HL-60 (cell line): ENCODE results near the gene RIPK4.

Source experiments
- DNase-seq, 2 experiments: peaks; one replicate each; pipeline ENCODE4 v3.0.0-alpha.2; 2010 to 2020; ENCODE audit warnings: low read depth in 1 of 2, low spot score in 1 of 2
- H3K27ac ChIP-seq: fragments of 250-450 bp; sonication (Bioruptor Pico); replicated peaks from 2 replicates; pipeline ENCODE4 v1.5.1; 2020; ENCODE audit warnings: mild to moderate bottlenecking, moderate library complexity
- H3K27me3 ChIP-seq: fragments of 250-450 bp; sonication (Bioruptor Pico); 2 replicates; pipeline ENCODE4 v1.5.1; 2021; ENCODE audit warnings: mild to moderate bottlenecking, moderate library complexity; ENCODE audit not compliant: insufficient read depth, poor library complexity, severe bottlenecking
- H3K4me3 ChIP-seq: replicated peaks from 2 replicates; pipeline ENCODE4 v1.5.1; 2011; ENCODE audit warnings: mild to moderate bottlenecking, control low read depth, low read length; ENCODE audit not compliant: insufficient read depth
- CTCF ChIP-seq: IDR thresholded peaks from one replicate; pipeline ENCODE4 v1.5.1; 2011; ENCODE audit warnings: low read length, control low read depth, inconsistent platforms; ENCODE audit not compliant: insufficient read depth
- GABPA ChIP-seq: IDR thresholded peaks from 2 replicates; pipeline ENCODE4 v1.6.1; 2012; ENCODE audit warnings: low read depth
- POLR2AphosphoS5 ChIP-seq: IDR thresholded peaks from 2 replicates; pipeline ENCODE4 v1.6.1; 2012; ENCODE audit warnings: low read depth
- REST ChIP-seq: IDR thresholded peaks from 2 replicates; pipeline ENCODE4 v1.6.1; 2012; ENCODE audit warnings: low read depth; ENCODE audit not compliant: insufficient replicate concordance
- SPI1 ChIP-seq: IDR thresholded peaks from 2 replicates; pipeline ENCODE4 v1.6.1; 2012; ENCODE audit warnings: low read depth, mild to moderate bottlenecking, borderline replicate concordance

RIPK4 gene

DNA sequence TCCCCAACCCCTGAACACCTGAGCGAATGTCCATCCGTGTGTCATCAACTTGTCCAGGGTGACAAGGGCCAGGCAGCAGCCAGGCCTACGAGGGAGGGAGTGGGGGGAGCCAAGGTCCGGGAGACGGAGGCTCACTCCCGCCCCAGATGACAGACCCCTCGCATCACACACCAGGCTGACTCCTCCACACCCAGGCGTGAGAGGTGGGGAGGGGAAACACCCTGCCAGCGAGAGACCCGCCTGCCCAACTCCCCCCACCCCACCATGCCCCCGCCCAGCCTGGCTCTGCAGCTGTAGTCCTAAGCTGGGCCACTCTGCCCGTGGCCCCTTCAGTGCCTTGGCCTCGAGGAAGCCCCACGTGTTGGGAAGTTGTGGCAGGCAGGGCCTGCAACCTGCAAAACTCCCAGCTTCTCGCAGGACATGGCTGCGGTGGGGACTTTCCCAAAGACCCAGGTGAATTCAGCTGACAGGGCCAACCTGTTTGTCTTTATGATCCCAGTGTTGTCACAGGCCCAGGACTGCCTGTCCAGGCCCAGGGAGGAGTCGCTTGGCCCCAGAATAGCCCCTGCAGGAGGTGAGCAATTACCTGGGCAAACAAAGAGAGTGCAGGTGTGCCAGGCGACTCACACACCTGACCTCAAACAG is 62.9 kb downstream of the RIPK4 start:
- no peak overlapping the region for H3K27ac ChIP-seq
- TF ChIP-seq CTCF (no peak), POLR2AphosphoS5 (no peak), GABPA (no peak), SPI1 (no peak), REST (no peak)
- no peak overlapping the region for H3K4me3 ChIP-seq
- no peak for DNase-seq
- no peaks in the 10 kb centered on the region for H3K27me3 ChIP-seq

- Histone ChIP-seq H3K27ac (no peak overlapping the region), H3K4me3 (no peak overlapping the region), H3K27me3 (no peaks in the 10 kb centered on the region)
- TF ChIP-seq POLR2AphosphoS5 (no peak), REST (no peak), CTCF (no peak), SPI1 (no peak), GABPA (no peak)
- no peak for DNase-seq
Measured at GRCh38 chr21:41701749-41702148, 65.1 kb downstream of the RIPK4 start.

DNA sequence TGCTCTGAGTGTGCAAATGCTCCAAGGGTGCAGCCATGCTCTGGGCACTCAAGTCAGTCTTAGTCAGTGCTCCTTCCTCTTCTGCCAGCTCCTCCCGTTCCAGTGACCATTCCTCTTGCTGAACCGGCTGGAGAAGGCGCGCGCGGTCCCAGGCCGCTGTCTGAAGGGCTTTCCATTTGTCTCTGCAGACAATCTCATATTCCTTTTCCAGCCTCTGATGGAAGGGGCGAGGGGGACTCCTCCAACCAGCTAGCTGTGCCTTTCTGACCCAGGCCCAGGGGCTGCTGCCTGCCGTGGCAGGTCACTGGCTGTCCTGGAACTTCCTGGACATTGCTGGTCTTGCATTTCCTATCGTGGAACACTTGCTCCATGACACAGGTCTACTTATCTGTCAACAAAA is 67.5 kb downstream of the RIPK4 start:
- TF ChIP-seq CTCF (no peak), REST (no peak), POLR2AphosphoS5 (no peak), SPI1 (no peak), GABPA (no peak)
- H3K4me3 ChIP-seq, result no peak overlapping the region
- no peak for DNase-seq
- no peaks in the 10 kb centered on the region for H3K27me3 ChIP-seq
- no peak overlapping the region for H3K27ac ChIP-seq
